H1 (cell line): ENCODE data around the gene UBE2G2. TPM values are rescaled to one million over a fixed set of nuclear protein-coding genes. Genes with fewer than 3 reads are reported as not detected.

Source experiments
- BACH1 ChIP-seq: IDR thresholded peaks from 2 replicates; pipeline ENCODE4 v1.6.1; 2012; ENCODE audit warnings: low read length, improper control_type of control experiment
- polyA plus RNA-seq, 7 experiments: library from polyadenylated mRNA; depleted of rRNA in 3 of 7; stranded (reverse) in 5 of 7; unstranded in 2 of 7; fragments of >200 nt in 5 of 7; fragments of 200-250 nt in 2 of 7; gene quantifications; 1 replicate in 5 of 7; 2 replicates in 1 of 7; 4 replicates in 1 of 7; pipeline versions ENCODE4 v1.2.1 to v1.2.3, GENCODE V29; 2011 to 2013; ENCODE audit warnings: missing spikeins in 2 of 7, mixed read lengths in 2 of 7
- total RNA-seq: library from RNA; stranded (reverse); fragmentation: NEBNext Ultra II Directional; extraction: Animal tissue kit (Norgen Biotek cat#: 25700); gene quantifications from 2 replicates; pipeline ENCODE4 v1.2.1, GENCODE V29; 2021

Gene UBE2G2
- total and polyA plus RNA-seq, 2 of the 8 experiments (the other 6 are each of a cell fraction or from before 2014, with no cell fraction given): 96.3 to 101 TPM

DNA sequence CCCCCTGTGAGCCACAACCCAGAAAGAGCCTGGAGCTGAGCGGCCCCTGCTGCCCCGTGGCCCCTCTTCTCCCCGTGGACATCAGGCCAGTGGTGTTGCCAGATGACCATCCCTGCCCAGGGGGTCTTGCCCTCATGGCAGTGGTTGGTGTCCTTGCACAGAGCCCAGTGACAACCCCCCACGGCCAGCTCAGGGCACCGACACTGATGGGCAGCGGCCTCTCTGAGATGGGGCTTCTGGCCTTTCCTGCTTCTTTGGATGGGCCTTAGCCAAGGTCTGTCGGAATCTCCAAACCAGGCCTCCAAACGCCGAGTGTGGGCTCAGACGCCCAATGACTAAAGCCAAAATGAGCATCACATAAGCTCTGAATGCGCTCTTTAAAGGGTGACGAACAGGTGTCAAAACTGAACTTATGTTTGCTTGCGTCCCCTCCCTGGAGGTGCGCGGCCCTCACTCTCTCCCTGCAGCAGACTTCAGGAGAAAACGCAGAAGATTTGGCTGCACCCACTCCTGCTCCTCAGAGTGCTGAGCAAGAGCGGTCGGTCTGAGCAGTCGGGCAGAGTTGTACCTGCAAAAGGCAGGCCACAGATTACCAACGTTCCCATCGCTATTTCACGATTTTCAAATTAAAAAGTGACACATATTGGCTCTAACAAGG is 41.9 kb downstream of the UBE2G2 start (continued):
- no peak for TF ChIP-seq BACH1
